ENCODE data around the gene S100A8. TPM values are rescaled to one million over a fixed set of nuclear protein-coding genes. Genes with fewer than 3 reads are reported as not detected.

Gene S100A8
- total RNA-seq, 1 donor from 2014 or later = 266 TPM

GRCh38 chr1:153357076-153357852, 33.6 kb downstream of the S100A8 start:
- Histone ChIP-seq H3K27me3 (no peaks in the 10 kb centered on the region), H3K9me3 (no peaks in the 10 kb centered on the region), H3K27ac (peak overlapping the region; percentile 84), H3K4me3 (peak overlapping the region; percentile 40), H3K4me1 (peaks cover 17% of the 10 kb centered on the region), H3K36me3 (no peaks in the 10 kb centered on the region)
- no peak for TF ChIP-seq CTCF (IDR thresholded peaks at IDR 0.05)
- intact Hi-C loops (cut with DNase I) = no loop called here
- DNase-seq (peak; percentile 94), ATAC-seq (peak; percentile 87)

DNA sequence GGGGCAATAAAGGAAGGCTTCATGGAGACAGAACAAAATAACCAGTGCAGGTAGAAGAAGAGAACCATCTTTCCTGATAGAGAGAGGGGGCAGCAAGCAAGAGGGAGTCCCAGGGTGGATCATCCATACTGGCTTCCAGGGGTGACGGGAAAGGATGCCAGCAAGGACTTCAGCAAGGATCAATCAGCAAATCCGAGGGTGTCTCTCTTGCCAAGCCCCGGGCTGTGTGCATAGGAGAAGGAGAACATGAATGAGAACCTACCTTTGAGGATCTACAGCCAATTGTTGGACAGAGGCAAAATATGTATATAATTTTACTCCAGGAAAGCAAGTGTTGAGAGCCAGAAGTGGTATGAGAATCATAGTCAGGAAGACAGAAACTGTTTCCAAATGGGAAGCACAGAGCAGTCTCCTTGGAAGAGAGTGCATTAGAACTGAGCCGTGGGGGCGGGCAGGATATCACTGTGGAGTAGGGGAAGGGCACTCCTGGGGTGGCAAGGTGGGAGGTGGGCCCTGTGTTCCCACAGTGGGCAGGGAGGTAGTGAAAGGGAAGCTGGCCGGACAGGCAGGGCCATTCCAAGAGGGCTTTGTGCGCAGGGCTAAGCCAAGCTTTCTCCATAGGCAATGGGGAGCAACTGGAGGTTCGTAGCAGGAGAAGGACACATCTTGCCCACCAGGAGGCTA, 34.3 kb downstream of the S100A8 start:
- DNase-seq (no peak), ATAC-seq (no peak)
- Histone ChIP-seq H3K9me3 (no peaks in the 10 kb centered on the region), H3K27ac (peak overlapping the region; percentile 84), H3K36me3 (no peaks in the 10 kb centered on the region), H3K4me3 (no peak overlapping the region), H3K27me3 (peaks cover 4% of the 10 kb centered on the region), H3K4me1 (peaks cover 17% of the 10 kb centered on the region)
- intact Hi-C loops (cut with DNase I) = no loop called here
- no peak for TF ChIP-seq CTCF (IDR thresholded peaks at IDR 0.05)

DNA sequence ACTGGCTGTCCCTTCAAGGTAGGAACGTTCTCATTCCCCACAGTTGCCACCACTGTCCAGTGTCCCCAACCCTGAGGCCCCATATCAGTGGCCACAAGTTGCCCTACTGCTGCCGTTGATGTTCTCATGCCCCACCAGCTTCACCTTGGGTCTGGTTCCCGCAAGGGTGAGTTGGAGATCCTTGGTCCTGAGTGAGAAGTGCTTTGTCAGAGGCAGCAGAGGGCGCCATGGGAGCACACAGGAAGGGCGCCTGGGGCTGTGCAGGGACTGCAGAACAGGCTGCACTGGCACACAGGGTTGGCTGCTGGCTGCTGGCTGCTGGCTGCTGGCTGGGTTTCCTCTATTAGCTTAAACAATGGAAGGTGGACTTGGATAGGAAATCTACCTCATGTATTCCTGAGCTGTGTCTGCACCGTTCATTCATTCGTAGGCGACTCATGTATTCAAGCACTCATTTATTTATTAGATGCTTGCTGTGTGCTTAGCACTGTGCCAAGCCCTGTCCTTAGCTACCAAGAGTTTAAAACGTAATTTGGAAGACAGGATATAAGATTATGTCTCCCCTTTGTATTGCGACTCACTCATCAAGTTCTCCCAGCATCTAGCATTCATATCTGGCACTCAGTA, 35.3 kb downstream of the S100A8 start:
- Histone ChIP-seq H3K4me3 (no peak overlapping the region), H3K36me3 (no peaks in the 10 kb centered on the region), H3K27me3 (peaks cover 12% of the 10 kb centered on the region), H3K9me3 (no peaks in the 10 kb centered on the region), H3K4me1 (peaks cover 17% of the 10 kb centered on the region), H3K27ac (no peak overlapping the region)
- peak; percentile 50 for TF ChIP-seq CTCF (IDR thresholded peaks at IDR 0.05)
- DNase-seq = peak; percentile 87
- ATAC-seq = peak; percentile 82
- intact Hi-C loops (cut with DNase I) = no loop called here

DNA sequence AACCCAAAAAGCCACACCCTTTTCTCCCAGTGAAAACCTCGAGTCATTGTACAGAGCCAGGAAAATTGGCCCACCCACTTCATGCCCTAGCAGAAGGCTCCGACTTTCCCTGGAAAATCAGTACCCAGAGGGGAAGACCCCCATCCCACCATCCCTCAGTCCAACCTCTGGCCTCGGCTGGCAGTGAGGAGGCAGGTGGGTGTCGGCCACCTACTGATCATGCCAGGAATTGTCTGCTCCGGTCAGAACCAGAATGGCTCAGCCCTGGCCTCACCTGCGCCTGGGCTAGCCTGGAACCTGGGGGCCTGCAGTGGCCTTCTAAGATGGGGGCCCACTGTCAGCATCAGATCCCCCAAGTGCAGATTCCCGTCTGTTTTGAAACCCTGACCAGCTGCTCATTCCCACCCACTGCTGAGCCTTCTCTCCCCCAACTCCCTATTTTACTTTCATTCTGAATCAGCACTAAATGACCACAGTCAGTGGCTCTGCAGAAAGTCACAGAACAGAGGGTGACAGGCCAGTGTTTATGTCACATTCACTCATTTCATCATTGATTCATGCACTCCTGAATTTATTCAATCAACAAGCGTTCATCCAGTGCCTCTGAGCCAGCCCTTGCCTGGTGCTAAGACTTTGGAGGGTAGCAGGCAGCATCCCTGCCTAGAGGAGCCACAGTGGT, 36.2 kb downstream of the S100A8 start:
- Histone ChIP-seq H3K4me3 (no peak overlapping the region), H3K36me3 (no peaks in the 10 kb centered on the region), H3K4me1 (peaks cover 17% of the 10 kb centered on the region), H3K9me3 (no peaks in the 10 kb centered on the region), H3K27me3 (peaks cover 18% of the 10 kb centered on the region), H3K27ac (no peak overlapping the region)
- DNase-seq (no peak), ATAC-seq (no peak)
- no peak for TF ChIP-seq CTCF (IDR thresholded peaks at IDR 0.05)
- intact Hi-C loops (cut with DNase I) = loop anchor here (5.0 kb wide), 1 partner anchor 143 kb away; no protein-coding TSS in a partner anchor

GRCh38 chr1:153353226-153353947, 37.5 kb downstream of the S100A8 start:
- no peaks in the 10 kb centered on the region for H3K36me3 ChIP-seq
- TF ChIP-seq CTCF (IDR thresholded peaks at IDR 0.05) = peak; percentile 10
- intact Hi-C loops (cut with DNase I) = loop anchor here (5.0 kb wide), 1 partner anchor 144 kb away; no protein-coding TSS in a partner anchor

More at GRCh38 chr1:153353226-153353947, 37.5 kb downstream of the S100A8 start:
- Histone ChIP-seq H3K4me3 (no peak overlapping the region), H3K27me3 (peaks cover 19% of the 10 kb centered on the region), H3K4me1 (peaks cover 15% of the 10 kb centered on the region), H3K27ac (no peak overlapping the region), H3K9me3 (no peaks in the 10 kb centered on the region)
- DNase-seq = no peak
- no peak for ATAC-seq
